Hippocampal formation (tissue), 2 donors: ENCODE data around the gene GPC2.

ENCODE experiments used
- DNase-seq, 2 donors: peaks; one replicate each; lab custom pipeline; 2025; lab: John Stamatoyannopoulos, UW

GPC2 gene

GRCh38 chr7:100169147-100169850 lies 7.9 kb downstream of the GPC2 start:
- no peak for DNase-seq

- DNase-seq: no peak
Observed at GRCh38 chr7:100167912-100168323, 9.3 kb downstream of the GPC2 start.

GRCh38 chr7:100166970-100167911 lies 9.9 kb downstream of the GPC2 start:
- no peak for DNase-seq

GRCh38 chr7:100166317-100166940 lies 10.8 kb downstream of the GPC2 start:
- no peak for DNase-seq

GRCh38 chr7:100163871-100164270 lies 13.3 kb downstream of the GPC2 start:
- no peak for DNase-seq

- no peak for DNase-seq
Observed at GRCh38 chr7:100163006-100163531, 14.1 kb downstream of the GPC2 start.

GRCh38 chr7:100160067-100160466 lies 17.1 kb downstream of the GPC2 start:
- no peak for DNase-seq

GRCh38 chr7:100159099-100159623 lies 18.0 kb downstream of the GPC2 start:
- no peak for DNase-seq

GRCh38 chr7:100158229-100159098 lies 18.7 kb downstream of the GPC2 start, which contains the start of gene TRAPPC14:
TRAPPC14 (minus strand) TSS chr7:100158723; CDS start chr7:100158499, 224 bp downstream.
- DNase-seq: peak; percentile 52 to 85

- no peak for DNase-seq
Observed at GRCh38 chr7:100157334-100158228, 19.6 kb downstream of the GPC2 start.

- DNase-seq: no peak
Observed at GRCh38 chr7:100157069-100157333, 20.2 kb downstream of the GPC2 start.

GRCh38 chr7:100156331-100157068 lies 20.7 kb downstream of the GPC2 start:
- DNase-seq: no peak

- DNase-seq: no peak
Observed at GRCh38 chr7:100155553-100156317, 21.4 kb downstream of the GPC2 start.

- no peak for DNase-seq
Observed at GRCh38 chr7:100154651-100155491, 22.3 kb downstream of the GPC2 start.

GRCh38 chr7:100153708-100154535 lies 23.3 kb downstream of the GPC2 start:
- no peak for DNase-seq

GRCh38 chr7:100152937-100153666 lies 24.1 kb downstream of the GPC2 start:
- no peak for DNase-seq
